Liver (tissue), 9 donors: ENCODE results near the gene POLD2. TPM values are rescaled to one million over a fixed set of nuclear protein-coding genes. Genes with fewer than 3 reads are reported as not detected.
"Not testable (repeated sequence)": the region's sequence is repeated elsewhere in the genome, so short reads cannot be mapped to it uniquely, and the experiment has no call there.

Experiments used
- DNase-seq: peaks from one replicate; pipeline ENCODE4 v3.0.0-alpha.2; 2017; ENCODE audit warnings: low spot score
- H3K27ac ChIP-seq, 2 donors: one replicate each; pipeline ENCODE4 v1.7.0; 2013; ENCODE audit warnings: inconsistent platforms in 2 of 2, low read length in 2 of 2, control low read depth in 1 of 2, low read depth in 1 of 2, mild to moderate bottlenecking in 1 of 2
- H3K27me3 ChIP-seq, 4 donors: one replicate each; pipeline versions ENCODE4 v1.6.1 to v1.7.0; 2013; ENCODE audit warnings: low read length in 3 of 4, inconsistent platforms in 1 of 4, mild to moderate bottlenecking in 1 of 4, moderate library complexity in 1 of 4; ENCODE audit not compliant: control insufficient read depth in 4 of 4, insufficient read depth in 4 of 4
- H3K36me3 ChIP-seq, 4 donors: one replicate each; pipeline versions ENCODE4 v1.6.1 to v1.7.0; 2013; ENCODE audit warnings: low read length in 3 of 4, mild to moderate bottlenecking in 3 of 4, low read depth in 1 of 4, moderate library complexity in 1 of 4; ENCODE audit not compliant: control insufficient read depth in 4 of 4, insufficient read depth in 3 of 4
- H3K4me1 ChIP-seq, 4 donors: one replicate each; pipeline versions ENCODE4 v1.6.1 to v1.7.0; 2013; ENCODE audit warnings: low read length in 3 of 4, mild to moderate bottlenecking in 3 of 4, moderate library complexity in 1 of 4; ENCODE audit not compliant: control insufficient read depth in 4 of 4, insufficient read depth in 4 of 4
- H3K4me3 ChIP-seq, 3 donors: one replicate each; pipeline versions ENCODE4 v1.6.1 to v1.7.0; 2013; ENCODE audit warnings: low read length in 3 of 3, control low read depth in 1 of 3, low read depth in 1 of 3, mild to moderate bottlenecking in 1 of 3
- H3K9ac ChIP-seq, 2 donors: one replicate each; pipeline ENCODE4 v1.7.0; 2013; ENCODE audit warnings: low read length in 2 of 2, mild to moderate bottlenecking in 2 of 2, moderate library complexity in 2 of 2, control low read depth in 1 of 2, low read depth in 1 of 2
- H3K9me3 ChIP-seq, 4 donors: one replicate each; pipeline versions ENCODE4 v1.6.1 to v1.7.0; 2013; ENCODE audit warnings: low read length in 3 of 4; ENCODE audit not compliant: control insufficient read depth in 4 of 4
- EGR1 ChIP-seq, 2 donors: IDR thresholded peaks; 2 replicates each; pipeline ENCODE4 v1.6.1; 2016 to 2018; ENCODE audit warnings: antibody characterized with exemption in 2 of 2, low read depth in 2 of 2
- FOXA2 ChIP-seq: IDR thresholded peaks from 2 replicates; pipeline ENCODE4 v1.6.1; 2016; ENCODE audit warnings: antibody characterized with exemption
- GABPA ChIP-seq, 2 donors: IDR thresholded peaks in 1 of 2; conservative IDR thresholded peaks in 1 of 2; 2 replicates each; pipeline ENCODE4 v1.6.1; 2016; ENCODE audit warnings: antibody characterized with exemption in 2 of 2, mild to moderate bottlenecking in 1 of 2, moderate library complexity in 1 of 2
- HNF4A ChIP-seq, 2 donors: conservative IDR thresholded peaks; 2 replicates each; pipeline ENCODE4 v1.6.1; 2016; ENCODE audit warnings: antibody characterized with exemption in 2 of 2, mild to moderate bottlenecking in 2 of 2
- JUND ChIP-seq, 2 donors: IDR thresholded peaks; 2 replicates each; pipeline ENCODE4 v1.6.1; 2016; ENCODE audit warnings: antibody characterized with exemption in 2 of 2
- MAX ChIP-seq: IDR thresholded peaks from 2 replicates; pipeline ENCODE4 v1.6.1; 2016; ENCODE audit warnings: antibody characterized with exemption
- NR2F2 ChIP-seq: IDR thresholded peaks from 2 replicates; pipeline ENCODE4 v1.6.1; 2016; ENCODE audit warnings: antibody characterized with exemption
- RAD21 ChIP-seq, 2 donors: IDR thresholded peaks; 2 replicates each; pipeline ENCODE4 v1.6.1; 2016; ENCODE audit warnings: antibody characterized with exemption in 2 of 2, mild to moderate bottlenecking in 2 of 2
- RXRA ChIP-seq, 2 donors: IDR thresholded peaks; 2 replicates each; pipeline ENCODE4 v1.6.1; 2017 to 2018; ENCODE audit warnings: antibody characterized with exemption in 2 of 2, mild to moderate bottlenecking in 1 of 2
- SP1 ChIP-seq: IDR thresholded peaks from 2 replicates; pipeline ENCODE4 v1.6.1; 2018; ENCODE audit warnings: antibody characterized with exemption, mild to moderate bottlenecking
- TAF1 ChIP-seq: conservative IDR thresholded peaks from 2 replicates; pipeline ENCODE4 v1.6.1; 2016; ENCODE audit warnings: antibody characterized with exemption, mild to moderate bottlenecking
- YY1 ChIP-seq: IDR thresholded peaks from 2 replicates; pipeline ENCODE4 v1.6.1; 2016; ENCODE audit warnings: antibody characterized with exemption, mild to moderate bottlenecking
- WGBS: extraction: QIAGEN DNeasy Blood & Tissue Kit; methylation state at CpG from one replicate; pipeline ENCODE4 v1.1.7; 2013; 5-methylcytosine and 5-hydroxymethylcytosine counted together
- polyA plus RNA-seq, 2 donors: library from polyadenylated mRNA; stranded (reverse) in 1 of 2; unstranded in 1 of 2; fragments of 200-250 nt in 1 of 2; fragments of >200 nt in 1 of 2; fragmentation: Nextera tagmentation in 1 of 2; extraction: Ambion mirVana in 1 of 2; gene quantifications; one replicate each; pipeline versions ENCODE4 v1.2.1 to v1.2.3, GENCODE V29; 2013 to 2015
- total RNA-seq, 2 donors: library from RNA; depleted of rRNA; stranded (reverse); fragments of >200 nt; gene quantifications; one replicate each; pipeline ENCODE4 v1.2.3, GENCODE V29; 2014
- TF ChIP-seq, protein P1 (sequence below): fragments of 150-350 bp; IDR thresholded peaks from 2 replicates; pipeline ENCODE4 v1.5.1; 2017; ENCODE audit warnings: improper control_type of control experiment, low read depth, low read length; ENCODE audit not compliant: missing input control
- TF ChIP-seq, protein P2 (sequence below): IDR thresholded peaks from 2 replicates; pipeline ENCODE4 v1.6.1; 2016; ENCODE audit warnings: antibody characterized with exemption, mild to moderate bottlenecking
- TF ChIP-seq, protein P3 (sequence below): IDR thresholded peaks from 2 replicates; pipeline ENCODE4 v1.6.1; 2016; ENCODE audit warnings: antibody characterized with exemption
- TF ChIP-seq, protein P4 (sequence below): IDR thresholded peaks from 2 replicates; pipeline ENCODE4 v1.6.1; 2016; ENCODE audit warnings: antibody characterized with exemption
- donor health status: healthy.
- donor health status: healthy.
- donor health status: healthy.
- donor health status: healthy.
- donor health status: healthy.

The POLD2 gene
- total and polyA plus RNA-seq, 4 donors = 53.9 to 101 (median 85.3) TPM

GRCh38 chr7:44172803-44173424 lies 49.6 kb upstream of the POLD2 start:
- DNase-seq = no peak
- H3K27ac ChIP-seq = no peak overlapping the region
- no peaks in the 10 kb centered on the region for H3K4me1 ChIP-seq
- H3K36me3 ChIP-seq = no peaks in the 10 kb centered on the region
- no peak overlapping the region for H3K9ac ChIP-seq
- TF ChIP-seq HNF4A (conservative IDR thresholded peaks at IDR 0.05) (no peak), GABPA (IDR thresholded peaks at IDR 0.05 in 1 of 2, conservative IDR thresholded peaks at IDR 0.05 in 1 of 2) (no peak), FOXA2 (no peak), RAD21 (IDR thresholded peaks at IDR 0.05) (no peak), TAF1 (no peak), RXRA (IDR thresholded peaks at IDR 0.05) (no peak), MAX (no peak), SP1 (no peak)
- TF ChIP-seq, protein P1, sequence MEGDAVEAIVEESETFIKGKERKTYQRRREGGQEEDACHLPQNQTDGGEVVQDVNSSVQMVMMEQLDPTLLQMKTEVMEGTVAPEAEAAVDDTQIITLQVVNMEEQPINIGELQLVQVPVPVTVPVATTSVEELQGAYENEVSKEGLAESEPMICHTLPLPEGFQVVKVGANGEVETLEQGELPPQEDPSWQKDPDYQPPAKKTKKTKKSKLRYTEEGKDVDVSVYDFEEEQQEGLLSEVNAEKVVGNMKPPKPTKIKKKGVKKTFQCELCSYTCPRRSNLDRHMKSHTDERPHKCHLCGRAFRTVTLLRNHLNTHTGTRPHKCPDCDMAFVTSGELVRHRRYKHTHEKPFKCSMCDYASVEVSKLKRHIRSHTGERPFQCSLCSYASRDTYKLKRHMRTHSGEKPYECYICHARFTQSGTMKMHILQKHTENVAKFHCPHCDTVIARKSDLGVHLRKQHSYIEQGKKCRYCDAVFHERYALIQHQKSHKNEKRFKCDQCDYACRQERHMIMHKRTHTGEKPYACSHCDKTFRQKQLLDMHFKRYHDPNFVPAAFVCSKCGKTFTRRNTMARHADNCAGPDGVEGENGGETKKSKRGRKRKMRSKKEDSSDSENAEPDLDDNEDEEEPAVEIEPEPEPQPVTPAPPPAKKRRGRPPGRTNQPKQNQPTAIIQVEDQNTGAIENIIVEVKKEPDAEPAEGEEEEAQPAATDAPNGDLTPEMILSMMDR = no peak
- TF ChIP-seq, protein P2, sequence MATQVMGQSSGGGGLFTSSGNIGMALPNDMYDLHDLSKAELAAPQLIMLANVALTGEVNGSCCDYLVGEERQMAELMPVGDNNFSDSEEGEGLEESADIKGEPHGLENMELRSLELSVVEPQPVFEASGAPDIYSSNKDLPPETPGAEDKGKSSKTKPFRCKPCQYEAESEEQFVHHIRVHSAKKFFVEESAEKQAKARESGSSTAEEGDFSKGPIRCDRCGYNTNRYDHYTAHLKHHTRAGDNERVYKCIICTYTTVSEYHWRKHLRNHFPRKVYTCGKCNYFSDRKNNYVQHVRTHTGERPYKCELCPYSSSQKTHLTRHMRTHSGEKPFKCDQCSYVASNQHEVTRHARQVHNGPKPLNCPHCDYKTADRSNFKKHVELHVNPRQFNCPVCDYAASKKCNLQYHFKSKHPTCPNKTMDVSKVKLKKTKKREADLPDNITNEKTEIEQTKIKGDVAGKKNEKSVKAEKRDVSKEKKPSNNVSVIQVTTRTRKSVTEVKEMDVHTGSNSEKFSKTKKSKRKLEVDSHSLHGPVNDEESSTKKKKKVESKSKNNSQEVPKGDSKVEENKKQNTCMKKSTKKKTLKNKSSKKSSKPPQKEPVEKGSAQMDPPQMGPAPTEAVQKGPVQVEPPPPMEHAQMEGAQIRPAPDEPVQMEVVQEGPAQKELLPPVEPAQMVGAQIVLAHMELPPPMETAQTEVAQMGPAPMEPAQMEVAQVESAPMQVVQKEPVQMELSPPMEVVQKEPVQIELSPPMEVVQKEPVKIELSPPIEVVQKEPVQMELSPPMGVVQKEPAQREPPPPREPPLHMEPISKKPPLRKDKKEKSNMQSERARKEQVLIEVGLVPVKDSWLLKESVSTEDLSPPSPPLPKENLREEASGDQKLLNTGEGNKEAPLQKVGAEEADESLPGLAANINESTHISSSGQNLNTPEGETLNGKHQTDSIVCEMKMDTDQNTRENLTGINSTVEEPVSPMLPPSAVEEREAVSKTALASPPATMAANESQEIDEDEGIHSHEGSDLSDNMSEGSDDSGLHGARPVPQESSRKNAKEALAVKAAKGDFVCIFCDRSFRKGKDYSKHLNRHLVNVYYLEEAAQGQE = no peak
- TF ChIP-seq, protein P3, sequence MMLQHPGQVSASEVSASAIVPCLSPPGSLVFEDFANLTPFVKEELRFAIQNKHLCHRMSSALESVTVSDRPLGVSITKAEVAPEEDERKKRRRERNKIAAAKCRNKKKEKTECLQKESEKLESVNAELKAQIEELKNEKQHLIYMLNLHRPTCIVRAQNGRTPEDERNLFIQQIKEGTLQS = no peak
- TF ChIP-seq, protein P4, sequence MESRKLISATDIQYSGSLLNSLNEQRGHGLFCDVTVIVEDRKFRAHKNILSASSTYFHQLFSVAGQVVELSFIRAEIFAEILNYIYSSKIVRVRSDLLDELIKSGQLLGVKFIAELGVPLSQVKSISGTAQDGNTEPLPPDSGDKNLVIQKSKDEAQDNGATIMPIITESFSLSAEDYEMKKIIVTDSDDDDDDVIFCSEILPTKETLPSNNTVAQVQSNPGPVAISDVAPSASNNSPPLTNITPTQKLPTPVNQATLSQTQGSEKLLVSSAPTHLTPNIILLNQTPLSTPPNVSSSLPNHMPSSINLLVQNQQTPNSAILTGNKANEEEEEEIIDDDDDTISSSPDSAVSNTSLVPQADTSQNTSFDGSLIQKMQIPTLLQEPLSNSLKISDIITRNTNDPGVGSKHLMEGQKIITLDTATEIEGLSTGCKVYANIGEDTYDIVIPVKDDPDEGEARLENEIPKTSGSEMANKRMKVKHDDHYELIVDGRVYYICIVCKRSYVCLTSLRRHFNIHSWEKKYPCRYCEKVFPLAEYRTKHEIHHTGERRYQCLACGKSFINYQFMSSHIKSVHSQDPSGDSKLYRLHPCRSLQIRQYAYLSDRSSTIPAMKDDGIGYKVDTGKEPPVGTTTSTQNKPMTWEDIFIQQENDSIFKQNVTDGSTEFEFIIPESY = no peak
- H3K9me3 ChIP-seq = no peaks in the 10 kb centered on the region
- no peak overlapping the region for H3K4me3 ChIP-seq
- 89% methylated on average over 6 of the region's 6 CpGs for WGBS
- no peaks in the 10 kb centered on the region for H3K27me3 ChIP-seq

- no peak for DNase-seq
- H3K4me3 ChIP-seq = no peak overlapping the region
- no peak overlapping the region for H3K27ac ChIP-seq
- no peaks in the 10 kb centered on the region for H3K4me1 ChIP-seq
- H3K36me3 ChIP-seq = no peaks in the 10 kb centered on the region
- H3K27me3 ChIP-seq = no peaks in the 10 kb centered on the region
- no peaks in the 10 kb centered on the region for H3K9me3 ChIP-seq
- no peak overlapping the region for H3K9ac ChIP-seq
- TF ChIP-seq RAD21 (IDR thresholded peaks at IDR 0.05) (no peak), EGR1 (IDR thresholded peaks at IDR 0.05; ENCODE audit: low read depth in 2 of 2) (no peak), JUND (IDR thresholded peaks at IDR 0.05) (no peak), GABPA (IDR thresholded peaks at IDR 0.05 in 1 of 2, conservative IDR thresholded peaks at IDR 0.05 in 1 of 2) (no peak), SP1 (no peak), FOXA2 (no peak), YY1 (no peak), NR2F2 (no peak)
- TF ChIP-seq, protein P4 = no peak
Measured at GRCh38 chr7:44172352-44172751, 49.0 kb upstream of the POLD2 start.

GRCh38 chr7:44171901-44172300 lies 48.6 kb upstream of the POLD2 start:
- H3K27me3 ChIP-seq, H3K36me3 ChIP-seq, H3K9me3 ChIP-seq, H3K4me1 ChIP-seq, H3K4me3 ChIP-seq, DNase-seq, H3K9ac ChIP-seq, H3K27ac ChIP-seq: not testable (repeated sequence)
- 91% methylated on average over 9 of the region's 9 CpGs for WGBS
